Panc1 (cell line): ENCODE measurements around the gene JOSD1.

Experiments used
- CTCF ChIP-seq: fragments of 450-650 bp; IDR thresholded peaks from 2 replicates; pipeline ENCODE4 v1.5.1; 2017; ENCODE audit warnings: mild to moderate bottlenecking
- POLR2AphosphoS5 ChIP-seq: IDR thresholded peaks from 2 replicates; pipeline ENCODE4 v1.6.1; 2012; ENCODE audit warnings: mild to moderate bottlenecking, low read depth, low read length, moderate library complexity
- REST ChIP-seq, 2 experiments: IDR thresholded peaks; 2 replicates each; pipeline ENCODE4 v1.6.1; 2011 to 2012; ENCODE audit warnings: low read depth in 2 of 2, control low read depth in 1 of 2, low read length in 1 of 2, mild to moderate bottlenecking in 1 of 2, moderate library complexity in 1 of 2; ENCODE audit not compliant: insufficient read depth in 1 of 2
- TCF7L2 ChIP-seq: IDR thresholded peaks from 2 replicates; pipeline ENCODE4 v1.6.1; 2011; ENCODE audit warnings: mild to moderate bottlenecking, low read depth, low read length, inconsistent platforms

- TF ChIP-seq CTCF (no peak), POLR2AphosphoS5 (no peak), REST (IDR thresholded peaks at IDR 0.05; ENCODE audit: insufficient read depth in 1 of 2, low read depth in 2 of 2, low read length in 1 of 2) (no peak), TCF7L2 (no peak)
Observed at GRCh38 chr22:38735465-38736256, 34.9 kb upstream of the JOSD1 start.
